Amniotic epithelial cell (primary cell): ENCODE measurements around the gene MTHFD2.

ENCODE experiments used
- DNase-seq: peaks from one replicate; pipeline ENCODE4 v3.0.0-alpha.2; 2010; ENCODE audit warnings: low read depth

MTHFD2 gene

DNA sequence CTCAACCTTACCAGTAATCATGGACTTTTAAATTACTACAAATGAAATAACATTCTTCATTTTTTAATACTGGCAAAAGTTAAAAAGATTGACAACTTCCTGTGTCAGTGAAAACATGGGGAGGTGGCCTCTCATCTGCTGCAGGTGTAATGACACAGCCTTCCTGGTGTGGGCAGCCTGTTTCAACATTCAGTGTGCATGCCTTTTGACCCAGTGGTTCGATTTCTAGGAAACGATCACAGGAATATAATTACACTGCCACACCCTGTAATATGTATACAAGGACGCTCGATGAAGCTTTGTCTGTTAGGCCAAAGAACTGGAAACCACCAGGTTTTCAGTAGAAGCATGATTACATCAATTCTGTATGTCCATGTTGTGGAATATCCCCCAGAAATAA, 68.7 kb downstream of the MTHFD2 start:
- DNase-seq = no peak
